Stimulated activated CD8-positive, alpha-beta memory T cell treated with anti-CD3 and anti-CD28 coated beads, Interleukin-4, amount 100 ng/mL, for 1 hour (primary cell): ENCODE results near the gene VPS41.

ENCODE experiments used
- DNase-seq, 2 donors: peaks; one replicate each; pipeline ENCODE4 v3.0.0-alpha.2; 2020; ENCODE audit warnings: low read depth in 2 of 2, low spot score in 1 of 2

The VPS41 gene

DNA sequence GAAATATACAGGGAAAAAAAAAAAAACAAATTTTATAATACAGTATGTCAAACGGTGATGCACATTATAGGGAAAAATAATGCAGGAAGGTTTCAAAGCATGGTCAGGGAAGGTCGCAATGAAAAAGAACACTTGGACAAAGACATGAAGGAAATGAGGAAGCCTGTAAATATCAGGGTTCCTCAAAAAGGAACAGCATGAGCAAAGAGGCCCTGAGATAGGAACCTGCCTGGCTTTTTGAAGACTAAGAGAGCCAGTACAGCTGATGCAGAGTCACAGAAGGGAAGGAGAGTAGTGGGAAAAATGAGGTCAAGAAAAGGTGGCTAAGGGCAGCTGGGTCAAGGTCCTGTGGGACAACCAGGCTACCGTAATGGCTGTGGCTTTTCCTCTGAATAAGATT is 1.9 kb downstream of the VPS41 start:
- no peak for DNase-seq

DNA sequence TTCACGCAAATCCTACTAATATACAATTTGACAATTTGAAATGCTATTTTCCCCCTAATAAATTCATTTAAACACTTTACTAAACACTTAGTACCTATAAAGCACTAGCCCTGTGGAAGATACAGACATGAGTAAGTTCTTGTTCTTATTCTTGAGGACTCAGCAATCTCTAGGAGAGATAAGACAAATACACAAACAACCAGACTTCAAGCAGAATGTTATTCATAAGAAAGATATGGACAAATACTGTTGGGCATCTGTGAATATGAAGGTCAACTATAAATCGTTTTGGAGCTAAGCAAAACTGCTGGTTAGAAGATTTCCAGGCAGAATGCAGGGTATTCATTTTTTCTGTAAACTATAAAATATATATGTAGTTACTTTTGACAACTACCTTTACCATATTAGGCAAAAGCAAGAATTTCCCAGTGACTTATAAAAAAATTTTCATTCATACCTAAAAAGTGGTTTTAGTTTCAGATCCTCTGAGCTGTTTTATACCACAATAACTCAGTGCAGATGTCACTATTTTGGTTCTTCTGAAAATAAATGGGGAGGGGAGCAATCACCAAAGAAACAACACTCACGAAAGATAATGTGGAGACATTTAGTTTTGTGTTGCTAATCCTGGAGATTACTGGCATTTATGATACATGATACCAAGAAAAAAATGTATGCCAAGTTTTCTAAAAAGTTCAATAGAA is 3.8 kb downstream of the VPS41 start:
- no peak for DNase-seq

DNA sequence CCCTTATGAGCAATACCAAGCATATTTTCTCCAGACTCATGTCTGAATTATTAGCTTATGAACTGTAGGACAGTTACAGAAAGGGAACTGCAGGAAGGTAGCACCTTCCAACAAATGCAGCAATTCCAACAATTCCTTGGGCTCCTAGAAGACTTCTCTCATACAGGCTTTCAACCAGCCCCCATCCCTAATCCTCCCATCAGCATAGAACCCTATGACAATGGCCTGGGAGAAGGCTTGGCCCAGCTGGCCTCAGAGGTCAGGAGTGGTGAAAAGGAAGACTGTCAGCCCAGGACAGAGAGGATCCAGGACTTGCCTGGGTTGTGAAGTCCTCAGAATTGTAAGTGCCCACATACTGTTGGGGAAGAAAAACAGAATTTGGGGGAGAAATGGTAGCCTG is 5.9 kb downstream of the VPS41 start:
- no peak for DNase-seq

DNA sequence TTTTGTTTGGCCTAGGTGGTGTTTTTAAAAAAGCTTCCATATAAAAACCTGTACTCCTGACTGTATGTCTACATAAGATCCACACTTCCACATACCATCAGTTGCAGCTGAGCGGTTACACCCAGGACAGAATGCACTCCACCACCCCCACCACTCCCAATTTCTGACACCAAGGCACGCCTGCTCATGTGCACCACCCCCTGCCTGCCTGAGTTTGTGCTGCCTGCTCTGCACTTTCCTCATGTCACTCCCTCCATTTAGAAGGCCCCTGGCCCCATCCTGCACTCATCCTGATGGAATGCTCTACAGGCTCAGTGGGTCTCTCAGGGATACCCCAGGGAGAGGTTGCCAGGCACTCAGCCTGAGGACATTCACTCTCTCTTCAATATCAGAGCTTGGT is 6.5 kb downstream of the VPS41 start:
- no peak for DNase-seq

DNA sequence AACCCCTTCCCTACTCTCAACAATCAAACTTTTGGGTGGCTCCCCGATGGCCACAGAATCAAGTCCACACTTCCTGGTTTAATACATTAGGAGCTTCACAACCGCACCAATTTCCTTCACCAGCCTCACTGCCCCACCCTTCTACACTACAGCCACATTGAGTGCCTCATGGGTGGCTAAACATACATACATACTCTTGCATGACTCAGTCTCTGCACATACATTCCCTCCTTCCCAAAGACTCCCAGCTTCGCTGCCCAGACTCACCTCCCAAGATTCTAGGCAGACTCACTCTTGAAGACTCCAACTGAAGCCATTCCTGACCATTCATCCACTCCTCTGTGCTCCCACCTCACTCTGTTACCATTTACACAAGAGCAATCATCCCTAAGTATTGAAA is 15.9 kb downstream of the VPS41 start:
- DNase-seq, result no peak

DNA sequence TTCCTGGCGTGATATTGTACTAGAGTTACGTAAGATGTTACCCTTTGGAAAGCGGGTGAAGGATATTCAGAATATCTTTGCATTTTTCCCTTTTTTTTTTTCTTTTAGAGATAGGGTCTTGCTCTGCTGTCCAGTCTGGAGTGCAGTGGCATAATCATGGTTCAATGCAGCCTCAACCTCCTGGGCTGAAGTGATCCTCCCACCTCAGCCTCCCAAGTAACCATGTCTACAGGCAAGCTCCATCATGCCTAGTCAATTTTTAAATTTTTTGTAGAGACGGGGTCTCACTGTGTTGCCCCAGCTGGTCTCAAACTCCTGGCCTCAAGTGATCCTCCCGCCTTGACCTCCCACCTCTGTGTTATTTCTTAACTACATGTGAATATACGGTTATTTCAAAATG is 18.4 kb downstream of the VPS41 start:
- DNase-seq, result no peak

DNA sequence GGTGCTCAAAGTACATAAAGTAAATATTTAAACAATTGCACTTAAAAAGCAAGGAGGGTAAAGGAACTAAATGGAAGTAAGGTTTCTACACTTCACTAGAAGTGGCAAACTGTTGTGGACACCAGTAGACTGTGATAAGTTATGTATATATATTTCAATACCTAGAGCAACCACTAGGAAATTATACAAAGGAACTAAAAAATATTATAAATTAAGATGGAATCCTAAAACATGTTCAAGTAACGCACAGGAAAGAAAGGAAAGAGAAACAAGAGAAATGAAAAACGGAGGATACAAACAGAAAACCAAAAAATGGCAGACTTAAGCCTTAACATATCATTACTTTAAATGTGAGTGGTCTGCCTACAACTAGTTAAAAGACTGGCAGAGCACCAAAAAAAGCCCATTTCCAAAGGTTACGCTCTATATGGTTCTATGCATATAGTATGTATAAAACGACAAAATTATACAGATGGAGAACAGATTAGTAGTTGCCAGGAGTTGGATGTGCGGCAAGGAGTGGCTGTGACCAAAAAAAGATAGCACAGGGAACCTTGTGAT is 19.0 kb downstream of the VPS41 start:
- DNase-seq, result no peak

DNA sequence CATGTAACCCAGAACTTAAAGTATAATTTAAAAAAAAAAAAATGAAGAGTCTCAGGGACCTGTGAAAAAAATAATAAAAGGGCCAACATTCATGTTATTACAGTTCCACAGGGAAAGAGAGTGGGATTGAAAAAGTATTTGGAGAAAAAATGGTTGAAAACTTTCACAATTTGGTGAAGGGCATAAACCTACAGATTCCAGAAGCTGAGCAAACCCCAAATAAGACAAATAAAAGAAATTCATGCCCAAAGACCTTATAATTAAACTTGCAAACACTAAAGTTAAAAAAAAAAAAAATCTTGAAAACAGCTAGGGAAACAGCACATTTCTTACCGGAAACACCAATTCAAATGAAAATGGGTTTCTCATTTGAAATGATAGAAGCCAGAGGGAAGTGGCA is 19.9 kb downstream of the VPS41 start:
- no peak for DNase-seq

DNA sequence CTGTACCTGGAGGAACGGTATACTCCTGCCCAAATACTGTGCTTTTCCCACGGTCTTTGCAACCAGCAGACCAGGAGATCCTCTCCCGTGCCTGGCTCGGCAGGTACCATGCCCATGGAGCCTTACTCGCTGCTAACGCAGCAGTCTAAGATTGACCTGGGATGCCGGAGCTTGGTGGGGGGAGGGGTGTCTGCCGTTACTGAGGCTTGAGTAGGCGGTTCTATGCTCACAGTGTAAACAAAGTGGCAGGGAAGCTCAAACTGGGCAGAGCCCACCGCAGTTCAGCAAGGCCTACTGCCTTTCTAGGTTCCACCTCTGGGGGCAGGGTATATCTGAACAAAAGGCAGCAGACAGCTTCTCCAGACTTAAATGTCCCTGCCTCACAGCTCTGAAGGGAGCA is 22.7 kb downstream of the VPS41 start:
- no peak for DNase-seq

DNA sequence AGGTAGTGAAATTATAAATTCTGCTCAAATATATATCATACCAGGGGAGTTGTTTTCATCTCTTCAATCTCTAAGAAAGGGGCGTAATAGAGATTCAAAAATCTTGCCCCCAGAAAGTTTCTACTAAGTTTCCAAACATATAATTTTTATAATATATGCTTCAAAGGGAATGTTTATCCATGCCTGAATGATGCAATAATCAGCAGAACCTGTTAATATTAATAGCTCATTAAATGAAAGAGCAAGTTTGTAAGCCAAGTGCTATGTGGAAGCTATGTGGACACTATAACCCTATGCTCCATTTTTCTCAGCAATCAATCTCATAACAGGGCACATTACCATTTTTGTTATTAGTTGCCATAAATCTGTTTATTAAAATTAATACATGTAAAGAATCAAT is 25.3 kb downstream of the VPS41 start:
- no peak for DNase-seq

DNA sequence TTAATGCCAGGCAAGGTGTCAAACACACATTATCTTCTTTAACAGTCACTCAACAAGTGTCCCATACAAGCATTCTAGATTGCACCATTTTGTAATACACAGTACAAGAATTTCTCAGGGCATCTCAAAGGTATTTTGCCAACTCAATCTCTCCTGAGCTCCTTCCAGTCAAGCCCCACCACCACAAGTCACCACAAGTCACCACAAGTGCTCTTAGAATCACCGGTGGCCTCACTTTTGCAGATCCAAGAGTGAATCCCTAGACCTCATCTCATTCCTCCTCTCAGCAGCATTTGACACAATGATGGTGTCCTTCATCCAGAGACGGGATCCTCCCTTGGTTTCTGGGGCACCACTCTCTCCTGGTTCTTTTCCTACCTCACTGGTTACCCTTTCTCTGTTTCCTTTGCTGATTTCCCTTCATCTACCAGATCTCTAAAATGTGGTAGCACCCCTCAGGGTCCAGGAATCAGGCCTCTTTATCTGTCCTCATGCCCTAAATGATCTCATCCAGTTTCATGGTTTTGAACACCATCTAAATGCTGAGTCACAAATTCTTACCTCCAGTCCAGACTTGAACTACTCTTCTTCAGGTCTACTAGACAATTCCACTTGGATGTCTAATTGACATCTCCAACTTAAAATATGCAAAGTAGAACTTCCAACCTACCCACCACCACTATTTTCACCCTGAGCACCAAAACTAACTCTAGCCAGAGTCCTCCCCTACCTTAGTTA is 26.9 kb downstream of the VPS41 start:
- no peak for DNase-seq

DNA sequence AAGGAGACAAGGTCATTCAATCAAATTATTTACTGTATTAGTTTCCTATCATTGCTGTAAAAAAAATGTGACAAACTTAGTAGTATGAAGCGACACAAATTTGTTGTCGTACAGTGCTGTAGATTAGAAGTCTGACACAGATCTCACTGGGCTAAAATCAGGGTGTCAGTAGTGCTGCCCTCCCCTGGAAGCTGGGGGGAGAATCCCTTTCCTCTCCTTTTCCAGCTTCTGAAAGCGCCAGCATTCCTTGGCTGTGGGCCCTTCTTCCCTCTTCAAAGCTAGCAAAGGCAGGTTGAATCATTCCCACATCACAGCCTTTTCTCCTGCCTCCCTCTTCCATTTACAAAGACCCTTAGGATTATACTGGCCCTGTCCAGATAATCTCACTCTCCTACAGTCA is 28.0 kb downstream of the VPS41 start:
- no peak for DNase-seq

DNA sequence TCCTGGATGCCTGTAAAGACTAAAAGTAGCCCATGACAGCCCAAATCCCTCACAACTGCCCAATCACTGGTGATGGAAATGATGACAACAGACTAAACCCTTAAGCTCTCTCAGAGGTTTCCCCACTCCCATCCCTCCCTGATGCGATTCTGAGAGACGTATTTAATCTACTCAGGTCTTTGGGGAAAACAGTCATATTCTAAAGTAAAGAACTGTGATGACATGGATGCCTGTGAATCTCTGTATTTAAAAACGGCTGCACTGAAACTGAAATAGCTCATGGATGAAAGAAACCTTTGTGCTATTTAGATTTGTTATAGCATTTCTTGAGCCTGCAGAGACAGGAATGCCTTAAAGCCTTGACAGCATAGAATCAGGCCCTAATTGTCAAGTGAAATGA is 28.5 kb downstream of the VPS41 start:
- no peak for DNase-seq

DNA sequence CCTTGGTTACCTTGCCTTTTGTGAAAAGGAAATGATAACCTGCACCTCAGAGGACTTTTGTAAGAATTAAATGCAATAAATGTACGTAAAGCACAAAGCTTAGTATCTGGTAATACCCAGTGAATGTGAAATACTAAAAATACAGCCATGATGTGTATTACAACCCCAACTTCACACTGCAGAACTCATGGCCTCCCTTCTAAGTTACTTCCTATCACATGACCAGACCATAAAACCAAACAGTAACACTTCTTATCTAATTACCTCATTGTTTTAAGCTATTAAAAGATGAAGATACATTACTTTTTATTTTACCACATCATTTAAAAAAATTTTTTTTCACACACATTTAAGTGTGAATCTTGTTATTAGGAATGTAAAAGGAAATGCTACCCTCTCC is 29.0 kb downstream of the VPS41 start:
- no peak for DNase-seq

DNA sequence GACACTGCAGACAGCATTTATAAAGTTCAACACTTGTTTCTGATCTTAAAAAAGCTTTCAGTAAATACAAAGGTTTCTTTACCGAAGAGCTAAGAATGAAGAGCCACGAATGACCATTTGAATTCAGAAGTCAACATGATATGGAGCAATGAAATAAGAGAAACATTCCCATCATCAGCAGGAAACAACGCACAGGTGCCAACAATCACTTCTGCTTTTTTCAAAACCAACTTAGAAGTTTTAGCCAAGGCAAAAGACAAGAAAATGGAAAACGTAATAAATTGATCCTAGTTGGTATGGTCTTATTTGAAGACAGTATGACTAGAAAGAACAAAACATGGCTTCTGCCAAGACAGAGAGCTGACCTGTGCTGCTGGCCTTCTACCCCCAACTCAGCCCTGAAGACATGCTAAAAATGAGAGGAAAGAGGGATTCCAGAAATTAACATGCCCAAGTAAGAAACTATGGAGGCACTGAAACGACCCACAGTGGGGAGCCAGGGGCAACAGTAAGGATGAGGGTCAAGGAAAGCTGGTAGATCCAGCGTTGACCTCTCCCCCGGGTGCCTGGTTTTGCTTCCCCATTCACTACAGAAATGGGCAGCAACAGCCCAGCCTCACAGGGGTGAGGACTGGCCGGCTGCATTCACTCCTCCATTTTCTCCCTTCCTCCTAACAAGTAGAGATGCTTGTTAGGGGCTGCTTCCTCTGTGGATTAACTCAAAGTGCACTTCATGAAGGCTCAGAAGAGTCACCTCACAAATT is 30.1 kb downstream of the VPS41 start:
- no peak for DNase-seq

DNA sequence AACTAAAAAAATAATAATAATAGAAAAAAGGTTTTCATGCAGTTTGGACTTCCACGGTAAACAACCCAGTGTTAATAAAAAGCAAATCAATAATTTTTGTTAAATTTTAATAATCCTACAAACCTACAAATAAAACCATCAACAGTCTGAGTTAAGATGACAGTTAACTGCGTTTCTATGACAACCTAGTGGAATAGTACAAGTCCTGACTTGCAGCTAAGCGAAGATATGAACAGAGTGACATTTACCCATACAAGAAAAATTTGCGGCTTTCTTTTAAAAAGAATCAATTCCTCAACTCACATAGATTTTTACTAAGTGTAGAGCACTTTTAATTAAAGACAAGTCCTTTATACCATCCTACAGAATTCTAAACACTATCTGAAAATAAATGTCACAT is 35.6 kb downstream of the VPS41 start:
- no peak for DNase-seq

DNA sequence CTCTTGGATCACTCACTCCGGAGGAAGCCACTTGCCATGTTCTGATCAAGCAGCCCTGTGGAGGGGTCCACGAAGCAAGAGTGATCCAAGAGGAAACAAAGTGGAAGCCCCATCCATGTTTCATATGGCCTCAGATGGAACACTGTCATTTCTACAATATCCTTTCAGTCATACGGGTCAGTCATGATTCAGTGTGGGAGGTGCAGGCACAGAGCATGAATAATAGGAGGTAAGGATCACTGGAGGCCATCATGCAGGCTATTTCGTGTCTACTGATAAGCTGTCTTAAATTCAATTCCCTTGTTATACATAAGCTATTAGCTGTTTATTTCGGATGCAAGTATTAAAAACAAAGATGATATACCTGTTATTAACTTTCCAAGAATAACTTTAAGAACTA is 36.8 kb downstream of the VPS41 start:
- DNase-seq, result no peak

DNA sequence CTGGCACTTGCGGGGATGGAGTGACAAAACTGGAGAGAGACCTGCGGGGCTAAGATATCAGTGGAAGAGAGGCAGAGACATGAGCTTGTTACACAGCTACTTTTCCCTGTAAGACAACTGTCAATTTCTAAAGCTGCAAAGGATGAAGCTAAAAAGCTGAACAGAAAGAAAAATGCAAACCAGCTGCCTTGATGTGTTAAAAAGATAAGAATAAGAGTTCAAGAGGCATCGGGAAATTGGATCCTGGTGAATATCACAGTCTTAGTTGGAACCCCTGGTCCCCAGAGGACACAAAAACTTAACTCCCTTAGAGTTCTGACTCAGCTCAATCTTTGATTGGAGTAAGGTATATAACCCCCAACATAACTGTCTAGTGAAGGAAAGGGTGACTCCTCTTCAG is 38.8 kb downstream of the VPS41 start:
- DNase-seq, result no peak

DNA sequence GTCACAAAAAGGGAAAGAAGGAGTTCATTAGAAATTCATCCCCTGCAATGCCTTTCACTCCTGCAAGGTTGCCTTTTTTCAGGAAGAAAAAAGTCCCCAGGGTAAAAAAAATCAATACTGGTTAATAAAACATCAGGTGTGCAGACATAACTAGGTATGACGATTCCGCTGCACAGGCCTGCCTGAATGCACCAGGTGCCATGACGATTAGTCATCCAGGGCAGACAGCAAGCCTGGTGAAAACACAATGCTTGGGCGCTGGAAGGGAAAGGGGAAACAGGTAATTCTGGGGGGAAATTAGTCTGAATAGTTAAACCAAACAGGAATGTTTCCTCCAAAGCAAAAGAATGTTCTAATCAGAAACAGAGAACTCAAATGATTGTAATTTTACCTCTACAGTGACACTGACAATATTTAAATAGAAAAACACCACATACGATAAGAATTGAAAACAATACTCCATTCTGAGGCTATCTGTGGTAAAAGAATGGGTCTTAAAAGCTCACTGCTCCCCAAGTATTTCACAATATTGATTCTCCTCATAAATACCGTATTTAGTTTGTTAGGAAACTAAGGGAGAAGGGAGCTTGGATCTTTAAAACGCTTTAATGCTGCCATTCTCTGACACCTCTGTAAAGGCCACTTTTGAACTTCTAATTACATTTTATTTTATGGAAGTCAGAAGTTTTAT is 45.2 kb downstream of the VPS41 start:
- no peak for DNase-seq

DNA sequence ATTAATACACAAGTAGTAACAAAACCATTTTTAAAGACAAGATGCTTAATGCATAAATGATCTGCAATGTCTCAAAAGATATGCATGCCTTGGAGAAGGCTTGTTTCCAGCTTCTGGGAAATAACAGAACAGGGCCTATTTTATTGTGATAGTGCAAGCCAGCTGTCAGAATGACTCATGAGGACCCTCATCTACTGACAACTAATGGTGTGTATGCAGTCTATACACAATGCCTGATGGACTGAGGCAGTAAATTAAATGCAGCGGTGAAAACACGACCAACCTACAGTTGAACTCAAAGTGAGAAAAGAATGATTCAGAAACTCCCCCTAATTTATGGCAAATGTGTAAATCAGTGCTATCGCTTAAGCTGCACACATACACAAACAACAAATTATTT is 46.3 kb downstream of the VPS41 start:
- no peak for DNase-seq

DNA sequence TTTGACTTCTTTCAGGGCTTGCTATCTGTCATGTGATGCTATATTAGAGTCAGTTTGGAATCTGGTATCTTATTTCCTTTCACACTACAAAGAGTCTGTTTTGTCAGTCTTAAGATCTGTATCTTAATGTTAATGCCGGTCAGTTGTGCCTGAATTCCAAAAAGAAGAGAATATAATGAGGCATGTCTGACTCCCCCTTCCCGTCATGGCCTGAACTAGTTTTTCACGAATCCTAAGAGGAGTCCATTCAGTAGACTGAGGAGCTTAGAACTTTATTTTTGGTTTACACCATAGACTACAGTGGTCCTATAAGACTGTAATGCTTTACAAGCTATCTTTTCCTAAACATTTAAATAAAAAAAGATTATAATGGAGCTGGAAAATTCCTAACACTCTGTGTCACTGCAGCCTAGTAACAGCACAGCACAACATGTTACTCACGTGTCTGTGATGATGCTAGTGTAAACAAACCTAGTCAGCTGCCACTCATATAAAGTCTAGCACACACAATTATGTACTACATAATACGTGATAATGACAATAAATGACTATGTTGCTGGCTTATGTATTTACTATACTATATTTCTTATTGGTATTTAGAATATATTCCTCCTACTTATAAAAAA is 50.6 kb downstream of the VPS41 start:
- no peak for DNase-seq
